Stimulated activated effector memory CD8-positive, alpha-beta T cell treated with anti-CD3 and anti-CD28 coated beads, Interleukin-12 subunit alpha, Interleukin-12 subunit beta, amount 100 ng/mL, for 72 hours (primary cell): Measurements from ENCODE around the gene MEMO1.
"Not testable (repeated sequence)": the region's sequence is repeated elsewhere in the genome, so short reads cannot be mapped to it uniquely, and the experiment has no call there.

Experiments used
- ATAC-seq: fragments of 150-1000 bp; cut with Tn5 transposase; 2 replicates; pipeline ENCODE4 v1.10.0; 2021
- DNase-seq, 2 donors: peaks; one replicate each; pipeline ENCODE4 v3.0.0; 2021 to 2022; ENCODE audit warnings: low spot score in 2 of 2
- H3K27ac Mint-ChIP-seq: one replicate; pipeline ENCODE4 v1.8.0; 2022; ENCODE audit warnings: mild to moderate bottlenecking, mixed read lengths
- H3K36me3 Mint-ChIP-seq: one replicate; pipeline ENCODE4 v1.8.0; 2022; ENCODE audit warnings: mild to moderate bottlenecking, mixed read lengths
- H3K4me1 Mint-ChIP-seq: one replicate; pipeline ENCODE4 v1.8.0; 2022; ENCODE audit warnings: mixed read lengths
- H3K4me3 Mint-ChIP-seq: one replicate; pipeline ENCODE4 v1.8.0; 2022; ENCODE audit warnings: mild to moderate bottlenecking, mixed read lengths
- H3K9me3 Mint-ChIP-seq: one replicate; pipeline ENCODE4 v1.8.0; 2022; ENCODE audit warnings: mixed read lengths

MEMO1 gene

GRCh38 chr2:32010670-32011484 lies at the start of gene MEMO1:
MEMO1 (minus strand) TSS chr2:32011008; CDS start chr2:32010247, 761 bp downstream.
- DNase-seq (peak; percentile 76 to 96), ATAC-seq (peak; percentile 83)
- Mint-ChIP-seq H3K27ac (peak within 1 kb of the TSS; percentile 97), H3K4me3 (peak within 1 kb of the TSS; percentile 88), H3K4me1 (peaks cover 26% of the 10 kb centered on the region), H3K36me3 (peaks cover 22% of the 10 kb centered on the region), H3K9me3 (no peaks in the 10 kb centered on the region)

DNA sequence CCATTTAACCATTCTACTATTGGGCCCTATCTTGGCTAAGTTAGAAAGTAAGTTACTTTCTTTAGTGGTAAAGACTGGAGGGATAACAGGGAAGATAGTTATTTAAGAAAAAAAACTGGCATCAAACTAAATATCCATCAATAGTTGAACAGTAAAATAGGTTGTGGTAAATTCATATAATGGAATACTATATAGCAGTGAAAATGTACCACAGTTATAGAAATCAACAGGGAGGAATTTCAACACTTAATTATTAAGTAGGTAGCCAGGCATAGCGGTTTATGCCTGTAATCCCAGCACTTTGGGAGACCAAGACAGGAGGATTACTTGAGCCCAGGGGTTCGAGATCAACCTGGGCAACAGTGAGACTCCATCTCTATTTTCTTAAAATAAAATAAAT lies 49.5 kb upstream of the MEMO1 start:
- no peaks in the 10 kb centered on the region for H3K9me3 Mint-ChIP-seq
- H3K27ac Mint-ChIP-seq, result no peak overlapping the region
- ATAC-seq (no peak), DNase-seq (no peak)
- no peaks in the 10 kb centered on the region for H3K36me3 Mint-ChIP-seq
- peaks cover 12% of the 10 kb centered on the region for H3K4me1 Mint-ChIP-seq
- no peak overlapping the region for H3K4me3 Mint-ChIP-seq

- ATAC-seq (no peak), DNase-seq (no peak)
- Mint-ChIP-seq H3K4me1 (peaks cover 9% of the 10 kb centered on the region), H3K4me3 (no peak overlapping the region), H3K9me3 (no peaks in the 10 kb centered on the region), H3K27ac (no peak overlapping the region), H3K36me3 (no peaks in the 10 kb centered on the region)
Observed at GRCh38 chr2:32058130-32058529, 47.3 kb upstream of the MEMO1 start.

- ATAC-seq, H3K4me1 Mint-ChIP-seq, H3K4me3 Mint-ChIP-seq, H3K27ac Mint-ChIP-seq, H3K36me3 Mint-ChIP-seq, DNase-seq, H3K9me3 Mint-ChIP-seq: not testable (repeated sequence)
Observed at GRCh38 chr2:32054583-32054982, 43.8 kb upstream of the MEMO1 start.

DNA sequence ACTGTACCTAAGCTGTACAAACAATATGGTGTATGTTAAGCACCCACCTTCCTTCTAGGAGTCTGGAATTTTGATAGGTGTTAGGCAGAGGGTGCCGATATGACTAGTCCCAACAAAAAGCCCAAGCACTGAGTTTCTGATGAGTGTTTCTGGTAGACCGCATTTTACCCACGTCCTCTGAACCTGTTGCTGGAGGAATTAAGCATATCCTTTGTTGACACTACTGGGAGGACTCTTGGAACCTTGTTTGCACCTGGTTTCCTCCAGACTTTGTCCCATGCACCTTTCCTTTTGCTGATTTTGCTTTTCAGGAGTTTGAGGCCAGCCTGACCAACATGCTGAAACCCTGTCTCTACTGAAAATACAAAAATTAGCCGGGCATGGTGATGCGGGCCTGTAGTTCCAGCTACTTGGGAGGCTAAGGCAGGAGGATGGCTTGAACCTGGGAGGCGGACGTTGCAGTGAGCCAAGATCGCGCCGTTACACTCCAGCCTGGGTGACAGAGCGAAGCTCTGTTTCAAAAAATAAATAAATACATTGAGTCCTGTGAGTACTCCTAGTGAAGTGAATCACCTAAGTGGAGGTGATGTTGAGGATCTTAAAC lies 41.1 kb upstream of the MEMO1 start:
- no peak overlapping the region for H3K27ac Mint-ChIP-seq

GRCh38 chr2:32043561-32043960 lies 32.8 kb upstream of the MEMO1 start:
- ATAC-seq, result no peak
- peaks cover 6% of the 10 kb centered on the region for H3K36me3 Mint-ChIP-seq
- no peak overlapping the region for H3K4me3 Mint-ChIP-seq
- DNase-seq, result no peak
- H3K4me1 Mint-ChIP-seq, result peaks cover 5% of the 10 kb centered on the region
- no peak overlapping the region for H3K27ac Mint-ChIP-seq
- no peaks in the 10 kb centered on the region for H3K9me3 Mint-ChIP-seq

More for the DNA sequence above, 41.1 kb upstream of the MEMO1 start:
- H3K4me3 Mint-ChIP-seq, result no peak overlapping the region
- H3K9me3 Mint-ChIP-seq, result no peaks in the 10 kb centered on the region
- no peak for DNase-seq
- no peaks in the 10 kb centered on the region for H3K4me1 Mint-ChIP-seq
- no peaks in the 10 kb centered on the region for H3K36me3 Mint-ChIP-seq
- no peak for ATAC-seq

DNA sequence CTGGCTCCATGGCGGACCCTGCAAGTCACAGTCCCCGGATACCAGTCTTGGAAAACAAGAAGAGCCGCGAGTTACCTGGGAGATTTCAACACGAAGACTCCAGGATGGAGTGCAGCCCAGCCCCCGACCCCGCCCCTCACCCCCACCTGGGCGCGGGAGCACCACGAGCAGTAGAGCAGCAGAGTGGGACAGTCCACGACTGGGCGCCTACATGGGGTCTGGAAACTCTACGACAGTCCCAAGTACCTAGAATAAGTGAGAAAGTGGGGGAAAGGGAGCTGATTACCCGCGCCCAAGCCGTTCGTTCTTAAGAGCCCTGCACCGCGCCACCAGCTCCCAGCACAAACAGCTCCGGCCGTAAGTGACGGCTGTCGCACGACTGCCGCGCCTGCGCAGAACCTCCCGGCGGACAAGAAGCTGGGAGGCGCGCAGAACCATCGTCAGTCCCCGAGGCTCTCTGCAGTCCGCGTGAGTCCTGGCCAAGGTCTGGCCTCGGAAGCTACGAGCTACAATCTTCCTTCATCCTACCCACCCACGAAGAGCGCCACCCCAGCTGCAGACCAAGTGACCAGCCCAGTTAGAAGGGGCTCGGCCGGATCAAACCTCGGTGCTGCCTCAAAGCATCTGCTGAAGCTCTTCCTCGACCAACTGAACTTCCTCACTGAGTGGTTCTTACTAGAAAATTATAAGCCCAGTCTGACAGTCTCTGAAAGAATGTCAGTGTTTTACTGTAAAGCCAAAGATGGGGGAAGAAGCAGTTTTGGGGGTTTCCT lies 28.8 kb upstream of the MEMO1 start, which contains the start of gene DPY30:
DPY30 (minus strand) TSS at position 359 of the 773 bp plus-strand sequence; CDS start at position 10, 349 bp downstream.
- Mint-ChIP-seq H3K4me3 (peak within 1 kb of the TSS; percentile 80), H3K4me1 (peaks cover 5% of the 10 kb centered on the region), H3K27ac (peak within 1 kb of the TSS; percentile 91), H3K9me3 (no peaks in the 10 kb centered on the region), H3K36me3 (peaks cover 32% of the 10 kb centered on the region)
- DNase-seq, result peak; percentile 87 to 94
- peak; percentile 97 for ATAC-seq

GRCh38 chr2:32034198-32034887 lies 23.5 kb upstream of the MEMO1 start:
- not testable (repeated sequence) for H3K4me3 Mint-ChIP-seq, H3K9me3 Mint-ChIP-seq, DNase-seq
- H3K27ac Mint-ChIP-seq, result peak overlapping the region; percentile 21
- peak; percentile 39 for ATAC-seq
- peaks cover 18% of the 10 kb centered on the region for H3K4me1 Mint-ChIP-seq
- H3K36me3 Mint-ChIP-seq, result peaks cover 78% of the 10 kb centered on the region

DNA sequence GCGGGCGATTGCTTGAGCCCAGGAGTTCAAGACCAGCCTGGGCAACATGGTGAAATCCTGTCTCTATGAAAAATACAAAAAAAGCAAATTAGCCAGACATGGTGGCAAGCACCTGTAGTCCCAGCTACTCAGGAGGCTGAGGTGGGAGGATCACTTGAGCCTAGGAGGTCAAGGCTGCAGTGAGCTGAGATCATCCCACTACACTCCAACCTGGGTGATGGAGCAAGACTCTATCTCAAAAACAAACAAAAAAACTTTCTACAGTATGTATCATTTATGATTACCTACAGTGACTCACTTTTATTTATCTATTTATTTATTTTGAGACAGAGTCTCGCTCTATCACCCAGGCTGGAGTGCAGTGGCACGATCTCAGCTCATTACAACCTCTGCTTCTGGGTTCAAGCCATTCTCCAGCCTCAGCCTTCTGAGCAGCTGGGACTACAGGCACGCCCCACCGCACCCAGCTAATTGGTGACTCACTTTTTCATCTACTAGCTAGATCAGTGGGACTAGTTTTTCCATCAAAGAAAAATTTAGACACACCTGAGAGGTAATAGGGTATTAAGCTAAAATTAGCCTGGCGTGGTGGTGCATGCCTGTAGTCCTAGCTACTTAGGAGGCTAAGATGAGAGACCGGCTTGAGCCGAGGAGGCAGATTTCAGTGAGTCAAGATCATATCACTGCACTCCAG lies 8.1 kb upstream of the MEMO1 start:
- not testable (repeated sequence) for H3K4me1 Mint-ChIP-seq, ATAC-seq, DNase-seq, H3K4me3 Mint-ChIP-seq, H3K9me3 Mint-ChIP-seq, H3K27ac Mint-ChIP-seq
- H3K36me3 Mint-ChIP-seq, result peaks cover 38% of the 10 kb centered on the region

DNA sequence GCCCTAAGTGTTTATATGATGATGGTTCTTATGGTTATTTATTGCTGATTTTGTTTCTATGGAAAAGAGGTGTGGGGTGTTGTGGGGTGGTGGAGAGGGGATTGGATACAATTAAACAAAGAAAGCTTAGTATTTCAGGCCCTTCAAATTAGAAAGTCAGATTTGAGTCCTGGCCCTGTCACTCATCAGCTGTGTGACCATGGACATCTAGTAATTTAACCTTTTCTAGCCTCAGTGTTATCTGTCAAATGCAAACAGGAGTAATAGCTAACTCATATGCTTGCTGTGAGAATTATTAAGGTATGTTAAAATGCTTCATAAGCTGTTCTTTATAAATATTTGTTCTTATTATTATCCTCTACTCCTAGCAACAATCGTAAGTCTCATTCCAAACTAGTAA lies 2.1 kb upstream of the MEMO1 start:
- no peak for ATAC-seq
- no peaks in the 10 kb centered on the region for H3K9me3 Mint-ChIP-seq
- H3K27ac Mint-ChIP-seq, result no peak overlapping the region
- H3K4me3 Mint-ChIP-seq, result no peak overlapping the region
- H3K36me3 Mint-ChIP-seq, result peaks cover 26% of the 10 kb centered on the region
- H3K4me1 Mint-ChIP-seq, result peaks cover 11% of the 10 kb centered on the region
- no peak for DNase-seq

- H3K9me3 Mint-ChIP-seq, result no peaks in the 10 kb centered on the region
- peaks cover 27% of the 10 kb centered on the region for H3K36me3 Mint-ChIP-seq
- H3K4me3 Mint-ChIP-seq, result peak overlapping the region; percentile 88
- H3K4me1 Mint-ChIP-seq, result peaks cover 22% of the 10 kb centered on the region
- ATAC-seq, result no peak
- peak in 1 of 2 donors; percentile 49 for DNase-seq
- peak overlapping the region; percentile 97 for H3K27ac Mint-ChIP-seq
Observed at GRCh38 chr2:32011485-32011960, 715 bp upstream of the MEMO1 start.

GRCh38 chr2:32010280-32010669 lies 533 bp downstream of the MEMO1 start:
- Mint-ChIP-seq H3K36me3 (peaks cover 22% of the 10 kb centered on the region), H3K27ac (peak overlapping the region; percentile 97), H3K4me1 (peaks cover 32% of the 10 kb centered on the region), H3K4me3 (peak overlapping the region; percentile 88)
- not testable (repeated sequence) for H3K9me3 Mint-ChIP-seq
- ATAC-seq (peak; percentile 82), DNase-seq (peak; percentile 57 to 85)

DNA sequence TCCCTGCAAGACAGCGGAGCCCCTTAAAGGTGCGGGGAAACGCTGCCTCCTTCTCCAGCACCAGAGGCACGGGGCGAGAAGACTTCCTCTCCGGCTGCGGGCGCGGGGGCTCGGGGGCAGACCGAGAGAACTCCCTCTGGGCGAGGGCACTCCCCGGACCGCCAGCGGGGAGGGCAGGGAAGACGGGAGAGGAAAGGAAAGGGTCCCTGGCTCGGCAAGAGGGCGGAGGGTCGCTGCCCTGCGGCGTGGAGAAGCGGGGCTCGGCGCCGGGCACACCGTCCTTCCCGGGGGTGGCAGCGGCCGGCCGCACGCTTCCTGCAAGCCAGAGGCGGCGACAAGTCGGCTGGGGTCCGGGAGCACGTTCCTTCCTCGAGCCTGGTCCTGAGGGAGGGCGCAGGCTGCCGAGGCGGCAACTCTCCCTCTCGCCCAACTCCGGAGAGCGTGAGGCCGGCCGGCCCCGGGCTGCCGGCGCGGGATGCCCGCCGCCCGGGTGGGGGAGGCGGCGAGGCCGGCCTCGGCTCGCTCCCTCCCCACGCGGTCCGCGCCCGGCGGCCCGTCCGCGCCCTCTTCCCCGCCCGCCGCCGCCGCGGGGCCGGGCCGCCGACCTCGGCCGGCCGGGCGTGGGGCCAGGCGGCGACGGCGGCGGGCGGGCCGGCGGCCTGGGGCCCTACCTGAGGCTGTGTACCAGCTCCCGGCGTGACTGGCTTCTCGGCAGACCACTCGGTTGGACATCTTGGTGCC lies 1.1 kb downstream of the MEMO1 start:
- H3K4me3 Mint-ChIP-seq, result peak overlapping the region; percentile 88
- DNase-seq (peak; percentile 28 to 81), ATAC-seq (peak; percentile 42)
- peaks cover 38% of the 10 kb centered on the region for H3K4me1 Mint-ChIP-seq
- peaks cover 22% of the 10 kb centered on the region for H3K36me3 Mint-ChIP-seq
- no peaks in the 10 kb centered on the region for H3K9me3 Mint-ChIP-seq
- H3K27ac Mint-ChIP-seq, result peak overlapping the region; percentile 91
